Medulla oblongata (tissue), 1 donor: ENCODE data around the gene OR2AE1.
"Not testable (repeated sequence)": the region's sequence is repeated elsewhere in the genome, so short reads cannot be mapped to it uniquely, and the experiment has no call there.

Experiments
- DNase-seq: peaks from one replicate; pipeline ENCODE4 v3.0.0-alpha.2; 2015; ENCODE audit errors: extremely low spot score

The OR2AE1 gene

GRCh38 chr7:99876933-99877332, at the start of gene OR2AE1:
OR2AE1 (minus strand) TSS chr7:99877033; CDS start chr7:99877033, 0 bp downstream.
- no peak for DNase-seq

GRCh38 chr7:99926321-99926720, 49.5 kb upstream of the OR2AE1 start:
- no peak for DNase-seq

- no peak for DNase-seq
Observed at GRCh38 chr7:99923200-99923599, 46.4 kb upstream of the OR2AE1 start.

- no peak for DNase-seq
Observed at GRCh38 chr7:99920149-99920548, 43.3 kb upstream of the OR2AE1 start.

- DNase-seq = no peak
Observed at GRCh38 chr7:99919814-99920112, 42.9 kb upstream of the OR2AE1 start.

GRCh38 chr7:99918959-99919813, 42.4 kb upstream of the OR2AE1 start, which contains the start of gene TRIM4:
TRIM4 (minus strand) TSS chr7:99919530; CDS start chr7:99919401, 129 bp downstream.
- peak; percentile 93 for DNase-seq

- DNase-seq = no peak
Observed at GRCh38 chr7:99910976-99911375, 34.1 kb upstream of the OR2AE1 start.

- no peak for DNase-seq
Observed at GRCh38 chr7:99901581-99901980, 24.7 kb upstream of the OR2AE1 start.

GRCh38 chr7:99899830-99900519, 23.1 kb upstream of the OR2AE1 start:
- DNase-seq = no peak

GRCh38 chr7:99898836-99899235, 22.0 kb upstream of the OR2AE1 start:
- DNase-seq = no peak

- no peak for DNase-seq
Observed at GRCh38 chr7:99898023-99898357, 21.2 kb upstream of the OR2AE1 start.

GRCh38 chr7:99897322-99898022, 20.6 kb upstream of the OR2AE1 start:
- DNase-seq = no peak

- DNase-seq = no peak
Observed at GRCh38 chr7:99894738-99895137, 17.9 kb upstream of the OR2AE1 start.

- no peak for DNase-seq
Observed at GRCh38 chr7:99893280-99893679, 16.4 kb upstream of the OR2AE1 start.

GRCh38 chr7:99890348-99890747, 13.5 kb upstream of the OR2AE1 start:
- DNase-seq = not testable (repeated sequence)

GRCh38 chr7:99888366-99888765, 11.5 kb upstream of the OR2AE1 start:
- DNase-seq = not testable (repeated sequence)

- DNase-seq = no peak
Observed at GRCh38 chr7:99881370-99881769, 4.5 kb upstream of the OR2AE1 start.

GRCh38 chr7:99876491-99876890, 342 bp downstream of the OR2AE1 start:
- no peak for DNase-seq

GRCh38 chr7:99868246-99868645, 8.6 kb downstream of the OR2AE1 start:
- DNase-seq = no peak

GRCh38 chr7:99867477-99867876, 9.4 kb downstream of the OR2AE1 start:
- DNase-seq = not testable (repeated sequence)

GRCh38 chr7:99863847-99864440, 12.9 kb downstream of the OR2AE1 start:
- DNase-seq = no peak
